PC-3 (cell line): ENCODE results near the gene SNX21. TPM values are rescaled to one million over a fixed set of nuclear protein-coding genes. Genes with fewer than 3 reads are reported as not detected.

ENCODE experiments used
- ATAC-seq: fragments of 200-7000 bp; cut with Tn5 transposase; 2 replicates; pipeline ENCODE4 v1.9.1; 2020; ENCODE audit warnings: mild to moderate bottlenecking, moderate library complexity
- BruUV-seq: library from RNA; stranded (reverse); fragments of 400-500 nt; replicated peaks from 2 replicates; lab custom pipeline; 2021; lab: Mats Ljungman, UMichigan
- CTCF ChIA-PET: fragments of 300-600 bp; sonication (Branson Sonifier 250); formaldehyde crosslinking; loops from one replicate; lab custom pipeline; 2022; ENCODE audit warnings: antibody characterized with exemption; lab: Charles Lee
- POLR2A ChIA-PET: fragments of 300-600 bp; sonication (Branson Sonifier 250); formaldehyde crosslinking; loops from one replicate; lab custom pipeline; 2022; ENCODE audit warnings: antibody characterized with exemption; ENCODE audit not compliant: unreplicated experiment; lab: Charles Lee
- DNase-seq: peaks from one replicate; pipeline ENCODE4 v3.0.0-alpha.2; 2015
- H2AFZ ChIP-seq: fragments of 300-600 bp; sonication (generic); 2 replicates; pipeline ENCODE4 v1.6.0; 2016; ENCODE audit warnings: antibody characterized with exemption, low read length
- H3F3A ChIP-seq: fragments of 300-600 bp; sonication (generic); one replicate; pipeline ENCODE4 v1.6.0; 2017; ENCODE audit warnings: antibody characterized with exemption, low read length, control low read depth, mild to moderate bottlenecking; ENCODE audit not compliant: unreplicated experiment
- H3K27ac ChIP-seq: fragments of 300-600 bp; sonication (generic); 2 replicates; pipeline ENCODE4 v1.5.1; 2016; ENCODE audit warnings: mild to moderate bottlenecking, low read length
- H3K27me3 ChIP-seq: fragments of 300-600 bp; sonication (generic); 2 replicates; pipeline ENCODE4 v1.6.1; 2016; ENCODE audit warnings: low read length, mixed read lengths
- H3K36me3 ChIP-seq: fragments of 300-600 bp; sonication (generic); 2 replicates; pipeline ENCODE4 v1.6.1; 2016; ENCODE audit warnings: low read depth, mixed run types, low read length, mixed read lengths
- H3K4me1 ChIP-seq: fragments of 300-600 bp; sonication (generic); 2 replicates; pipeline ENCODE4 v1.5.1; 2016; ENCODE audit warnings: low read length; ENCODE audit not compliant: insufficient read depth
- H3K4me2 ChIP-seq: fragments of 300-600 bp; sonication (generic); 2 replicates; pipeline ENCODE4 v1.6.0; 2016; ENCODE audit warnings: low read length
- H3K4me3 ChIP-seq: fragments of 300-600 bp; sonication (generic); 2 replicates; pipeline ENCODE4 v1.5.1; 2016; ENCODE audit warnings: mild to moderate bottlenecking, low read length, mixed read lengths
- H3K79me2 ChIP-seq: fragments of 300-600 bp; sonication (generic); 2 replicates; pipeline ENCODE4 v1.6.1; 2017; ENCODE audit warnings: low read length, mixed read lengths
- H3K9ac ChIP-seq: fragments of 300-600 bp; sonication (generic); 2 replicates; pipeline ENCODE4 v1.6.0; 2016; ENCODE audit warnings: mild to moderate bottlenecking, low read length
- H3K9me2 ChIP-seq: fragments of 300-600 bp; sonication (generic); replicated peaks from 2 replicates; pipeline ENCODE4 v1.6.1; 2016; ENCODE audit warnings: mixed run types, low read length, mixed read lengths
- H3K9me3 ChIP-seq: fragments of 300-600 bp; sonication (generic); 2 replicates; pipeline ENCODE4 v1.6.1; 2016; ENCODE audit warnings: low read length, mixed read lengths
- H4K20me1 ChIP-seq: fragments of 300-600 bp; sonication (generic); 2 replicates; pipeline ENCODE4 v1.6.1; 2016; ENCODE audit warnings: low read length, mixed read lengths
- CTCF ChIP-seq: fragments of 300-600 bp; sonication (generic); conservative IDR thresholded peaks from 2 replicates; pipeline ENCODE4 v1.5.1; 2017; ENCODE audit warnings: antibody characterized with exemption, low read depth, mild to moderate bottlenecking, low read length
- EZH2 ChIP-seq: fragments of 300-600 bp; sonication (generic); IDR thresholded peaks from one replicate; pipeline ENCODE4 v1.6.1; 2017; ENCODE audit warnings: antibody characterized with exemption, mild to moderate bottlenecking, low read length; ENCODE audit not compliant: unreplicated experiment
- EZH2phosphoT487 ChIP-seq: fragments of 300-600 bp; sonication (generic); IDR thresholded peaks from 2 replicates; pipeline ENCODE4 v1.6.1; 2018; ENCODE audit warnings: mild to moderate bottlenecking, antibody characterized with exemption, low read length, borderline replicate concordance
- intact Hi-C: fragments of 100-400 bp; cut with micrococcal nuclease; formaldehyde crosslinking; loops from 2 replicates; pipeline ENCODE4 v1.9.0; 2023
- total RNA-seq: library from RNA; depleted of rRNA; stranded (reverse); fragments of >200 nt; gene quantifications from 2 replicates; pipeline ENCODE4 v1.2.3, GENCODE V29; 2014

Gene SNX21
- total RNA-seq, 1 experiment from 2014 or later, result 90.1 TPM

GRCh38 chr20:45798935-45799642, 34.5 kb upstream of the SNX21 start:
- H3K27ac ChIP-seq, result peak overlapping the region; percentile 11
- peaks cover 43% of the 10 kb centered on the region for H3K36me3 ChIP-seq
- no peak overlapping the region for H3K4me3 ChIP-seq
- peaks cover 5% of the 10 kb centered on the region; the same call in 1 of the 2 replicates for H3K79me2 ChIP-seq
- no peak overlapping the region for H3K9ac ChIP-seq
- H2AFZ ChIP-seq, result no peak overlapping the region
- CTCF ChIA-PET, result interaction anchor here (0.5 to 0.9 kb wide), 3 partner anchors 23 to 39 kb away, joined by 3 to 5 read pairs (median 3); partner anchors contain the start of gene SNX21
- TF ChIP-seq CTCF (peak; percentile 90), EZH2 (no peak), EZH2phosphoT487 (no peak)
- H4K20me1 ChIP-seq, result no peaks in the 10 kb centered on the region
- H3K9me2 ChIP-seq, result no peaks in the 10 kb centered on the region
- 0 out of 2 replicates have a peak, but pooled peaks cover under 1% of the 10 kb centered on the region for H3K4me1 ChIP-seq
- DNase-seq (peak; percentile 82), ATAC-seq (peak; percentile 88)
- intact Hi-C loops, result loop anchor here (2.0 kb wide), 1 partner anchor 14 kb away; the partner anchor contains the start of gene UBE2C
- H3K4me2 ChIP-seq, result no peak overlapping the region
- no peaks in the 10 kb centered on the region for H3K27me3 ChIP-seq
- no TSS peak for BruUV-seq
- H3K9me3 ChIP-seq, result no peaks in the 10 kb centered on the region
- POLR2A ChIA-PET, result no interaction called here
- H3F3A ChIP-seq, result no peaks in the 10 kb centered on the region

- H3K4me3 ChIP-seq, result no peak overlapping the region
- H3K27ac ChIP-seq, result no peak overlapping the region
- BruUV-seq, result no TSS peak
- no peak overlapping the region for H2AFZ ChIP-seq
- ChIA-PET CTCF (no interaction called here), POLR2A (no interaction called here)
- H4K20me1 ChIP-seq, result no peaks in the 10 kb centered on the region
- no peaks in the 10 kb centered on the region for H3K27me3 ChIP-seq
- H3K4me1 ChIP-seq, result no peaks in the 10 kb centered on the region
- no peak overlapping the region for H3K9ac ChIP-seq
- TF ChIP-seq EZH2 (no peak), CTCF (no peak), EZH2phosphoT487 (no peak)
- H3K9me2 ChIP-seq, result no peaks in the 10 kb centered on the region
- no peaks in the 10 kb centered on the region for H3F3A ChIP-seq
- H3K79me2 ChIP-seq, result no peaks in the 10 kb centered on the region
- H3K9me3 ChIP-seq, result no peaks in the 10 kb centered on the region
- H3K4me2 ChIP-seq, result no peak overlapping the region
- DNase-seq (no peak), ATAC-seq (no peak)
- intact Hi-C loops, result no loop called here
- H3K36me3 ChIP-seq, result peaks cover 51% of the 10 kb centered on the region
Measured at GRCh38 chr20:45801851-45802250, 31.7 kb upstream of the SNX21 start.
